ENCODE measurements around the gene IL10.

DNA sequence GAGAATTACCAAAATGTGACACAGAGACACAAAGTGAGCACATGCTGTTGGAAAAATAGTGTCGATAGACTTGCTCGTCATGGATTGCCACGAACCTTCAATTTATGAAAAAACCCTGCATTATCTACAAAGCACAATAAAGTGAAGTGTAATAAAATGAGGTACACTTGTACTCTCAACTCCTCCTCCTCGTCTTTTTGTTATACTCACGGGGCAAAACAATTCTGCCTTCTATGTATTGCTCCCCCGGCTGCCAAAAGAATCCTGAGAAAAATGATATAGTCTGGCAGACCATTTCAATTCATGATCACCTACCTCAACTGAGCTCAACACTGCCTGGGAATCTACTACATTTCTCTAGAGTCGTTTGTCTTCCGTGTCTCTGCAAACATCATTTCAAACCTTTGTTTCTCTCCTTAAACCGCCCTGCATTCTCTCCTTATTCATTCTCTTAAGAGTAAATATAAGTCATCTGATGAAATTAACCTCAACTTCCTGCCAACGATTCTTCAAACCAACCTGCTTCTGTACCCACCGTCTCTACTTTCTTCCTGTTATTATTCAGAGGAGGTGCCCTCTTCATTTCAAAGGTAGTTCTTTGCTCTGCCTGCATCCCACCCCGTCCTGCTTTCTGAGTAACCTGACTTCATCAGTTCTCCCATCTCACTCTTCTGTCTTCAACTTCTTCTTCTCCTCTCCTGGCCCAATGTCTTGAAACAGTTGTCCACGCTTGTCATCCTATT is 14.6 kb downstream of the IL10 start:
- TF ChIP-seq, protein P1, sequence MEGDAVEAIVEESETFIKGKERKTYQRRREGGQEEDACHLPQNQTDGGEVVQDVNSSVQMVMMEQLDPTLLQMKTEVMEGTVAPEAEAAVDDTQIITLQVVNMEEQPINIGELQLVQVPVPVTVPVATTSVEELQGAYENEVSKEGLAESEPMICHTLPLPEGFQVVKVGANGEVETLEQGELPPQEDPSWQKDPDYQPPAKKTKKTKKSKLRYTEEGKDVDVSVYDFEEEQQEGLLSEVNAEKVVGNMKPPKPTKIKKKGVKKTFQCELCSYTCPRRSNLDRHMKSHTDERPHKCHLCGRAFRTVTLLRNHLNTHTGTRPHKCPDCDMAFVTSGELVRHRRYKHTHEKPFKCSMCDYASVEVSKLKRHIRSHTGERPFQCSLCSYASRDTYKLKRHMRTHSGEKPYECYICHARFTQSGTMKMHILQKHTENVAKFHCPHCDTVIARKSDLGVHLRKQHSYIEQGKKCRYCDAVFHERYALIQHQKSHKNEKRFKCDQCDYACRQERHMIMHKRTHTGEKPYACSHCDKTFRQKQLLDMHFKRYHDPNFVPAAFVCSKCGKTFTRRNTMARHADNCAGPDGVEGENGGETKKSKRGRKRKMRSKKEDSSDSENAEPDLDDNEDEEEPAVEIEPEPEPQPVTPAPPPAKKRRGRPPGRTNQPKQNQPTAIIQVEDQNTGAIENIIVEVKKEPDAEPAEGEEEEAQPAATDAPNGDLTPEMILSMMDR (IDR thresholded peaks at IDR 0.05), result no peak
- TF ChIP-seq POLR2A (IDR thresholded peaks at IDR 0.05) (no peak), POLR2AphosphoS5 (IDR thresholded peaks at IDR 0.05; ENCODE audit: insufficient read depth in 1 of 2, low read depth in 1 of 2) (no peak)

All from vagina (tissue), 2 donors.